Measurements from ENCODE around the gene YOD1.

GRCh38 chr1:207049054-207049453 lies 2.0 kb downstream of the YOD1 start:
- TF ChIP-seq CTCF (IDR thresholded peaks at IDR 0.05): no peak
- TF ChIP-seq ZFX (IDR thresholded peaks at IDR 0.05; ENCODE audit: borderline replicate concordance): no peak

Data from 22Rv1 (cell line).